Suprapubic skin (tissue), 4 donors: ENCODE data around the gene KIF13A. TPM values are rescaled to one million over a fixed set of nuclear protein-coding genes. Genes with fewer than 3 reads are reported as not detected.

Source experiments
- DNase-seq, 2 donors: peaks; one replicate each; pipeline ENCODE4 v3.0.0-alpha.2; 2019; ENCODE audit warnings: low spot score in 2 of 2
- H3K27ac ChIP-seq: fragments of 200-600 bp; sonication (generic); one replicate; pipeline ENCODE4 v1.5.1; 2019
- H3K27me3 ChIP-seq: fragments of 200-600 bp; sonication (generic); one replicate; pipeline ENCODE4 v1.5.1; 2019
- H3K36me3 ChIP-seq: fragments of 200-600 bp; sonication (generic); one replicate; pipeline ENCODE4 v1.5.1; 2019
- H3K4me1 ChIP-seq: fragments of 200-600 bp; sonication (generic); one replicate; pipeline ENCODE4 v1.5.1; 2019
- H3K4me3 ChIP-seq: fragments of 200-600 bp; sonication (generic); one replicate; pipeline ENCODE4 v1.5.1; 2019; ENCODE audit warnings: mild to moderate bottlenecking
- H3K9me3 ChIP-seq: fragments of 200-600 bp; sonication (generic); one replicate; pipeline ENCODE4 v1.5.1; 2019
- CTCF ChIP-seq, 2 donors: fragments of 200-600 bp in 1 of 2; fragments of 450-650 bp in 1 of 2; sonication (generic) in 1 of 2; IDR thresholded peaks; one replicate each; pipeline ENCODE4 v1.5.1; 2016 to 2019; ENCODE audit warnings: antibody characterized with exemption in 2 of 2, mild to moderate bottlenecking in 1 of 2, moderate library complexity in 1 of 2
- EP300 ChIP-seq: sonication (generic); formaldehyde crosslinking; IDR thresholded peaks from one replicate; pipeline ENCODE4 v1.6.1; 2017; ENCODE audit warnings: antibody characterized with exemption
- POLR2A ChIP-seq, 2 donors: fragments of 450-650 bp; IDR thresholded peaks; one replicate each; pipeline ENCODE4 v1.6.1; 2017; ENCODE audit warnings: antibody characterized with exemption in 2 of 2, mild to moderate bottlenecking in 2 of 2, moderate library complexity in 2 of 2
- POLR2AphosphoS5 ChIP-seq, 3 donors: sonication (generic); formaldehyde crosslinking; IDR thresholded peaks; one replicate each; pipeline ENCODE4 v1.6.1; 2017; ENCODE audit warnings: antibody characterized with exemption in 3 of 3
- WGBS: methylation state at CpG from one replicate; pipeline ENCODE4 v1.1.5; 2018; 5-methylcytosine and 5-hydroxymethylcytosine counted together
- total RNA-seq, 4 donors: library from RNA; depleted of rRNA; stranded (reverse); fragments of >200 nt; gene quantifications; one replicate each; pipeline ENCODE4 v1.1.0, GENCODE V29; 2016

Gene KIF13A
- total RNA-seq, 4 donors from 2014 or later, result 73.0 to 91.9 (median 78.9) TPM

- Histone ChIP-seq H3K4me1 (peaks cover 54% of the 10 kb centered on the region), H3K27ac (no peak overlapping the region), H3K27me3 (no peaks in the 10 kb centered on the region), H3K4me3 (no peak overlapping the region), H3K9me3 (no peaks in the 10 kb centered on the region), H3K36me3 (no peaks in the 10 kb centered on the region)
- no peak for DNase-seq
- TF ChIP-seq POLR2AphosphoS5 (IDR thresholded peaks at IDR 0.05), result no peak
- no peak for TF ChIP-seq EP300
- TF ChIP-seq CTCF (IDR thresholded peaks at IDR 0.05), result no peak
- TF ChIP-seq POLR2A (IDR thresholded peaks at IDR 0.05), result no peak
- 49% methylated on average over 3 of the region's 3 CpGs for WGBS
Measured at GRCh38 chr6:17927705-17928104, 59.7 kb downstream of the KIF13A start.

DNA sequence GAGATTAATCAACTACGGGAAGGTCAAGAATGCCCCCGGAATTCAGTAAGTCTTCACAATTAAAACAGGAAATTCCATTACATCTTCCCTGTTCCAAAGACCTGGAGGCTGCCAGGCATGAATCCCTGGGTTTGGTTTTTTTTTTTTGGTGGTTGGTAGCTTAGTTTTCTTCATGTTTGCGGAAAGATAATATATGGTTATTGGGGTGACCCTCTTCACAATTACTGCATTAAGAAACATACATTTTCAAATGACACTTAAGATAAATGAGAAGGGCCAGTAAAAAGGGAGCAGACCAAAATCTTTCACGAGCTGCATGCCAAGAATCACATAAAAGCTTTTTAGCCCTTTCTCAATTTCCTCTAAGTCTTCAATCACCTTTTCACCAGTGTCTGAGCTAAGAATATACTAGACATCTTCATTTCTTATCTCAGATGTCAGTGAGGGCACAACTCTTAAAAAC, 64.0 kb downstream of the KIF13A start:
- no peak for TF ChIP-seq CTCF (IDR thresholded peaks at IDR 0.05)
- TF ChIP-seq POLR2A (IDR thresholded peaks at IDR 0.05), result no peak
- no peak for TF ChIP-seq POLR2AphosphoS5 (IDR thresholded peaks at IDR 0.05)
- TF ChIP-seq EP300, result no peak
- no peak overlapping the region for H3K27ac ChIP-seq
- 46% methylated on average over 4 of the region's 4 CpGs for WGBS
- H3K9me3 ChIP-seq, result no peaks in the 10 kb centered on the region
- H3K4me3 ChIP-seq, result no peak overlapping the region
- H3K27me3 ChIP-seq, result no peaks in the 10 kb centered on the region
- H3K4me1 ChIP-seq, result peaks cover 20% of the 10 kb centered on the region
- H3K36me3 ChIP-seq, result no peaks in the 10 kb centered on the region
- DNase-seq, result no peak

DNA sequence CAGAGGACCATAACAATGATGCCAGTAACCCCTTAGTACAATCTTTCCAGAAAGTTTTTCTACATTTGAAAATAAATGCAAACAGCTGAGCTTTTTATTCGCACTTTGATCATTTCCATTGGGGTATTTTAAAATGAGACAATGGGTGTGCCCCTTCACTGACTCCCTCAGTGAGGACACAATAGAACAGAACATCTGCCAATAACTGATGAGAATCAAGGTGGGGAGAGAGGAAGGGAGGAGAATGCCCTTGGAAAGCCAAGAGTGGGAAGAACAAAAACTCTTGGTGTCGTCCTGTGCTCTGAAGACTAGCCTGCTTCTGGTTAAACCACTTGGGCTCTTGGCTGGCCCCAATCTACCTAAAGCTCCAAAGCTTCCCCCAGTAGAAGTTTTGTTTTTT, 66.0 kb downstream of the KIF13A start:
- Histone ChIP-seq H3K4me3 (no peak overlapping the region), H3K36me3 (no peaks in the 10 kb centered on the region), H3K27me3 (no peaks in the 10 kb centered on the region), H3K27ac (no peak overlapping the region), H3K4me1 (peaks cover 15% of the 10 kb centered on the region), H3K9me3 (no peaks in the 10 kb centered on the region)
- no peak for DNase-seq
- WGBS, result 69% methylated on average over 2 of the region's 2 CpGs
- TF ChIP-seq POLR2AphosphoS5 (IDR thresholded peaks at IDR 0.05), result no peak
- TF ChIP-seq EP300, result no peak
- no peak for TF ChIP-seq POLR2A (IDR thresholded peaks at IDR 0.05)
- TF ChIP-seq CTCF (IDR thresholded peaks at IDR 0.05), result no peak

GRCh38 chr6:17919496-17919895, 67.9 kb downstream of the KIF13A start:
- Histone ChIP-seq H3K9me3 (no peaks in the 10 kb centered on the region), H3K4me1 (peaks cover 7% of the 10 kb centered on the region), H3K27me3 (no peaks in the 10 kb centered on the region), H3K27ac (no peak overlapping the region), H3K4me3 (no peak overlapping the region), H3K36me3 (no peaks in the 10 kb centered on the region)
- TF ChIP-seq POLR2A (IDR thresholded peaks at IDR 0.05) (no peak), POLR2AphosphoS5 (IDR thresholded peaks at IDR 0.05) (no peak), EP300 (no peak), CTCF (IDR thresholded peaks at IDR 0.05) (no peak)
- 84% methylated on average over 4 of the region's 4 CpGs for WGBS
- no peak for DNase-seq

DNA sequence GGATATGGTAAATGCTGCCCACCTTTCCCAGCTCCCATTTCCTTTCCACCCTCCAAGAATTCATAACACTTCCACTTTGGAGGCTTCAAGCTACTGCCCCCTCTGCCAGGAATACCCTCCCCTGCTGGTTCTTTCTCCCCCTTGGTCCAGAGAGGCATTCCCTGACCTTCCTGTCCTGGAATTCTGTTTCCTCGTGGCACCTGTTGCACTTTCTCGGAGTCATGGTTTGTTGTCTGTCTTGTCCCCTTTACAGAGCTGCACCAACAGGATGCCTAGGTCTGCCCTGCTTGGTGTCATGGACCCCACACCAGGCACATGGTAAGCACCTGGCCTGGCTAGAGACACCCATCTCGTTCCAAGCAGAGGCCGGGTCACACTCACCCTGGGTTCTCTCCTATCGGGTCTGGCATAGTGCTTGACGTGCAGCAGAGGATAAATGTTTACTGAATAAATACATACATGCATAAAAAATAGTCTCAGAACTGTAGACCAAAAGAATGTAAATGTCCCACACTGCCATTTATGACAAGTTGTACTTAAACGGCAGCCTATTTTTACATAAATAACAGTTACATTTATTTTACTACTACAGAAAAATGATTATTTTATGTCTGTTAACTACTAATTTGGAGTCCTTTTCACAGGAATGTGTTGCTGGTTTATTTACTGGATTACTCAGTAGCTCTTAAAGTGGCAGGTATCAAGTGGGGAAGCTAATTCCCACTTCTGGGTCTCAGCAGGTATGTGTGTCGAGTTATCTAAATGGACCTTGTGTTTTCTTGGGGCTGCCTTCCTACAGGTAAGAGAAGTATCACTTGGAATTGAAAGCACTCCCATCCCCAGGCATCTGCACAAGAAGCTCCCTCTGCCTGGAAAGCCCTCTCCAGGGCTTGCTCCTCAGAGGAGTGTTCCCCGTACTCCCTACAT, 69.3 kb downstream of the KIF13A start:
- DNase-seq, result no peak
- Histone ChIP-seq H3K4me1 (peaks cover 17% of the 10 kb centered on the region), H3K36me3 (no peaks in the 10 kb centered on the region), H3K4me3 (no peak overlapping the region), H3K27ac (no peak overlapping the region), H3K9me3 (no peaks in the 10 kb centered on the region), H3K27me3 (no peaks in the 10 kb centered on the region)
- WGBS, result 87% methylated on average over 9 of the region's 9 CpGs
- TF ChIP-seq EP300, result no peak
- no peak for TF ChIP-seq POLR2AphosphoS5 (IDR thresholded peaks at IDR 0.05)
- no peak for TF ChIP-seq CTCF (IDR thresholded peaks at IDR 0.05)
- no peak for TF ChIP-seq POLR2A (IDR thresholded peaks at IDR 0.05)
